HG03342 (cell line): ENCODE measurements around the gene MIPEP.
A peak's percentile ranks its signal among the peaks of the same experiment; 100 is the strongest.
"Not testable (repeated sequence)": the region's sequence is repeated elsewhere in the genome, so short reads cannot be mapped to it uniquely, and the experiment has no call there.

Experiments
- ATAC-seq: cut with Tn5 transposase; IDR thresholded peaks from one replicate; pipeline ENCODE4 v1.9.1; 2021; ENCODE audit warnings: mild to moderate bottlenecking, moderate library complexity; ENCODE audit not compliant: unreplicated experiment

MIPEP gene

GRCh38 chr13:23889615-23890607, 711 bp upstream of the MIPEP start:
- peak; percentile 5 for ATAC-seq

DNA sequence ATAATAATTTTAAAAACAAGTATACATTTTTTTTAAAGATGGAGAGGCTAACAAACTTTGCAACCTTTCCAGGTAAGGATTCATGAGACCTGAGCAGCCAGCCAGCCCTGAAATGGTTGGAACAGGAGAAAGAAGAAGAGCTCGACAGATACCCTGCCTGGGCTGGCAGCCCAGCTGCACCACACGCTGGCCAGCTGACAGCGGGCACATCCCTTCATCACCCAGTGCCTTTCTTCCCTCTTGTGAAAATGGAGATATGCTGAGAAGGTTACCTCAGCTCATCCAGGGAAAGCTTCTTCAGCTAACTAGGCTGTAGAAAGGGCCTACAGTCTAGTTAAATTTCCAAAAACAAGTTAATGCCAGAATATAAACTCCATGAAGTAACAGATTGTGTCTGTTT, 4.8 kb downstream of the MIPEP start:
- ATAC-seq: not testable (repeated sequence)

DNA sequence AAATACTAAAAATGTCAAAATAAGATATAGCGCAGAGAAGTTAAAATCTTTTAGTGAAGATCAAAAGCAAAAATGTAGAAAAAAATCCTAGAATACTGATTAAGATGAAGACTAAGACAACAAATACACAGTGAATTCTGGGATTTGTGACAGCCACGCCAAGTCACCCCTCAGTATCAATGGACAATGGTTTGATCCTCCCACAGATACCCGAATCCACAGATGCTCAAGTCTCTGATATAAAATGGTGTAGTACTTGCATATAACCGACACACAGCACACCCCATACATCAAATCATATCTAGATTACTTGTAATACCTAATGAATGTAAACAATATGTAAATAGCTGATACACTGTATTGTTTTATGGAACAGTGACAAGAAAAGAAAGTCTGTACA, 5.9 kb downstream of the MIPEP start:
- ATAC-seq: no peak

GRCh38 chr13:23881402-23881800, 7.8 kb downstream of the MIPEP start:
- ATAC-seq: not testable (repeated sequence)

- not testable (repeated sequence) for ATAC-seq
Measured at GRCh38 chr13:23880493-23881401, 8.5 kb downstream of the MIPEP start.

DNA sequence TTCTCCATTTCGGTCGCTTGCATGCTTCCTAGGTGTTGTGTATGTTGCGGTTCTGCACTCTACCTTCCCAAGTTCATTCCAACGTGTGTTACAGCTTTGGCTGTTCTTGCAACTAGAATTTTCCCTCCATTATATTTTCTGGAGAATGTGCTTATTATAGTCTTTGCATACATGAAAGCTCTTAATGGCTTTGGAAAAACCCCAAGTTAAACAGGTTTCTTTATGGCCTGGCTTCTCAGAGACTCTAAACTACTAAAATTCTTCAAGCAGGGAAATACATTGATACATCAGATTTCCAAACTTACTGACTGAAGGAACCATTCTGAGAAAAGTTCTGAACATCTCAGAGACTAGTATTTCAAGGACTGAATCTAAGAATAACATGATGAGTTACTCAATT, 11.9 kb downstream of the MIPEP start:
- ATAC-seq: no peak

DNA sequence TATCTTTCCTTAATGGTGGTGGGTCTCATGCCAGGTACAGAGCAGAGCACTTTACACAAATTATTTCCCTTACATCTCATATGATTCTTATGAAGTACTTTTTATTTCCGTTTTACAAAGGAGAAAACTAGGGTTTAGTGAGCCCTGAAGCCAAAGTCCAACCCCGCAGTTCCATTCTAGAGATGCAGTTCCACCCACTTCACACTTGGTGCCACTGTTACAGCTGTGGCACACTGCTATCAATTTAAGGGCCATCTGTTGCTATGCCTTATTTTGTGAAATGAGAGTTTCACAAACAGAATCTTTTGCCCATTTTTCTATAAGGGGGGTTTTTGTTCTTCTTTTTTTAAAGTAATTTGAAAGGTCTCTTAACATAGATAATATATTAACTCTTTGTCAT, 12.9 kb downstream of the MIPEP start:
- no peak for ATAC-seq

DNA sequence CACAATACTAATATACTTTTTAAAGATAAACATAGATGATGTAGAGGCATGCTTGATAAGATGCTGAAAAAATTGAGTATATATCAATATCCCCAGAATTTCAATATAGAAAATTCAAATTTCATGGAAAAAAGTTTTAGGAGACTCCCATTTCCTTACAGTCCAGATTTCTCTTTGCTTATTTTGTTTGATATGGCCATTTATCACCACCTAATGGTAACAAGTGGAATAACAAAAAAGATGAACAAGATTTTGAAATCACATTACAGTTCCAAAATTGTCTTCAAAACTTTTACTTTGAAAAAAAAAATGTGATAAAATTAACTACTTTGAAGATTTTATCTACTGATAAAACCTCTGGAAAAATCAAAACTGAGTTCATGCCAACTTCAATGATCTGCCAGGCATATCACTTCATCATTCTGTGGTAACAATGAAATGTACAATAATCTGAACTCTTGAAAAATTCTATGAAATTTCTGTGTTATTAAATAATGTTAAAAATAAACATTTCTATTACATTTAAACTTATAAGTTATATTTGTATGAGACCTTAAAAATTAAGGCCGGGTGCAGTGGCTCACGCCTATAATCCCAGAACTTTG, 17.5 kb downstream of the MIPEP start:
- ATAC-seq: no peak

GRCh38 chr13:23870356-23871140, 18.7 kb downstream of the MIPEP start:
- ATAC-seq: peak; percentile 46

- no peak for ATAC-seq
Measured at GRCh38 chr13:23868521-23868920, 20.7 kb downstream of the MIPEP start.

- no peak for ATAC-seq
Measured at GRCh38 chr13:23867027-23867491, 22.1 kb downstream of the MIPEP start.

DNA sequence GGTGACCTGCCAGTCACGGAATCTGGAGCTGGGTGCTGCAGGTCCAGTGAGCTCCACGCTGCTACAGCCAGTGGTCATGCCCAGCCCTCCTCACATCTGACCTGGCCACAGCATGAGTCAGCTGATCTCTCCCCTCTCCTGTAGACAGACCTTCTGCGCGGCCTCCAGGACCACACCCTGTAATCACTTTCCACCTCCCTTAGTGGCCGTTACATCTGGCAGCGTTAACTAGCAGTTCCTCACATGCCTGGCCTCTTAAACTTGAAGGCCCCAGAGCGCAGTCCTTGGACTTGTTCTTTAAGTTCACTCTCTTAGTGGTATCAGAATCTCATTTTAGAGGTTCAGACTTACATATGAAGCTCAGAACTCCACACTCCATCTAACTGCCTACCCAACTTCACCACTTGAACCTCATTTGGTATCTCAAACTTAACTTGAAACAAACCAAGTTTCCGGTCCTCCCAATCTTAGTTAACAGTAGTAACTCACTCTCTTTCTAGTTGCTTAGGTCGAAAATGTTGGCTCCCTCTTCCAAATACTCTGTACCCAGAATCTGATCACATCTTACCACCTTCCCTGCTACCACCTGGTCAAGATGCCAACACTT, 22.7 kb downstream of the MIPEP start:
- ATAC-seq: no peak

DNA sequence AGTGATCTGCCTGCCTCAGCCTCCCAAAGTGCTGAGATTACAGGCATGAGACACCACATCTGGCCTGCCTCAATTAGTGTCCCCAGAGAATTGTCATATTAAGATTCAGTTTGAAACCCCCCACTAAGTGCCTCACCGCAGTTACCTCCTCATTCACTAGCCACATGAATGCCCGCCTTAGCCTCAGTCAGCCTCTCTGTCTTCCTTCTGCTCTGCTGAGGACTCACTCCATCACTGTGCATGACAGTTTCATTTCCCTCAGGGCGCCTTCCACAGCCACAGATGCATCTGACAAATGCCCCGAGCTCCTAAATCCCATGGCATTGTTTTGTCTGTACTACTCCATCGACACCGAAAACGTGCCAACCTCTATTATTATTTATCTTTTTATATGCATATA, 23.3 kb downstream of the MIPEP start:
- no peak for ATAC-seq

DNA sequence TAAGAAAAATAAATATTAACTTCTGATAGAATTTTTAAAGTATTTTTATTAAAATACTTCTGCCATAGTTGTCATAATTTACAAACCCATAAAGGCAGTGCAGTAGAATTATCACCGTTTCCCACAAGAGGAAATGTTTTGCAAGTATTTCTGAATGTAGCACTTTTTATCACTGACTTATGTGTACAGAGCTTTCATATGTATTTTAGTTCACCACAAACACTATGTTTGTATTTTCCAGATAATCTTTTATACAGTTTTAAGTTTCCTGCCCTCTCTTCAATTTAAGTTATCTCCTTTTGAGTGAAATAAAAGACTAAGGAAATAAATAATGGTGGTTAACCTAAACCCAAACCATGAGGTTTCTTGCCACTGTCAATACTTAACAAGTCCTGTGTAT, 24.2 kb downstream of the MIPEP start:
- no peak for ATAC-seq

- no peak for ATAC-seq
Measured at GRCh38 chr13:23861310-23861709, 27.9 kb downstream of the MIPEP start.

- no peak for ATAC-seq
Measured at GRCh38 chr13:23859904-23860303, 29.3 kb downstream of the MIPEP start.

DNA sequence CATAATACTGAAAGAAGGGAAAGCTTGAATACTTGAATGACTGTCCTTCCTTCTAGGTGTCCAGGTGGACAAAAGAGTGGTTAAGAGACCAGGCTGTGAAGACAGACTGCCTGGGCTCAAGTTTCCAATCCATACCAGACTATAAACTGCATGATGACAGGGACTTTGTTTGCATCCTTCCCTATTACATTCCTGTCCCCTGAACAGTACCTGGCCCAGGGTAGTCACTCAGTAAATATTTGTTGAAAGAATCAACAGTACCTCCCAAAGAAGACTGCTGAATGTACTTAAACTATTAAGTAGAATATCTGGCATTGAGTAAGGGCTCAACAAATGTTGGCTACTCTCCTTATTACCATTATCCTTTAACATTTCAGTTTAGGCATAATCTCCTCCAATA, 29.7 kb downstream of the MIPEP start:
- no peak for ATAC-seq

DNA sequence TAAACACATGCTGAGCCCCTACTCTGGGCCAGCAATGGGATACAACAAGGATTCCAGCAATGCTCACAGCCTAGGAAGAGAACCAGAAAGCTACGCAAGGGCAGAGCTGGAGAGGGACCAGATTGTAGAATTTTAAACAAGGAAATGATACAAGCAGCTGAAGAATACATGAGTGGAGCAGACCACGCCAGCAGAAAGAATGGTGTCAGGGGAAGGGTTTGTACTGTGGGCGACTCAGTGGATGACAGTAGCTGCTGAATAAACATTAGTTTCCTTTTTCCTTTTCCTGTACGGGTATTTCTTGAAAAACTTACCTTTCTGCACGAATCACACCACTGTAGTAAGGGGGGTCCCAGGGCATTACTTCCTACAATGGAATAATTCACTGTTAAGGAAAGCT, 30.7 kb downstream of the MIPEP start:
- ATAC-seq: no peak

DNA sequence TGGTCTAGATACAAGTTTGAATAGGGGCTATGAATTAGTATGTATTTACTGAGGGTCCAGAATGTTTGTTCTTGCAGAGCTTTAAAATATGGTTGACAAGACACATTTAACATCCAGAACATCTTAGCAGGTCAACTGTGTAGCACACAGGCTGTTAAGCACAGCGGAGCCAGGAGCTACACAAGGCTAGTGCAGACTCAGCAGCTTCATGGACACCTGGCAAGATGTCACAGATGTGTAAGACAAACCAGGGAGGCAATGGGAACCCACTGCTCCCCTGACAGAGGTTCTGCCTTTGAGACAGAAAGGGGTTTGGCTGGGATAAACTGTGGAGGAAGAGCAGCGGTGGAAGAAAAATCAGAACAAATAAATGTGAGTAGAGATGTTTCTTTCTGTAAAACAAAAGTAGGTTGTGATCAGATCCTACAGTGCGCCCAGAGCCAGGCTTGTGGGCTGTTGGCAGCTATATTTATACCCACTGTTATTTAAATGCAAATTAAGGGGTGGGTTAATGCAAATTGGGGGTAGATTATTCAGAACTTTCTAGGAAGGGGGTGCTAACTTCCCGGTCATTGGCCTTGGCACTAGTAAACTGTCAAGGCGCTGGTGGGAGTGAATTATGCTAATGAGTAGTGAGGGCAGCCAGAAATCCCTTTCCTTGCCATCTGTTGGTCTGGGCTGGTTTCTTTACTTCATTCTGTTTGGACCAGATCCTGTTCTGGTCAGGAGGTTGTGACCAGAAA, 33.0 kb downstream of the MIPEP start:
- ATAC-seq: no peak
